GM18498 (cell line): ENCODE data around the gene KIF23.
"Not testable (repeated sequence)": the region's sequence is repeated elsewhere in the genome, so short reads cannot be mapped to it uniquely, and the experiment has no call there.

ENCODE experiments used
- ATAC-seq: cut with Tn5 transposase; IDR thresholded peaks from one replicate; pipeline ENCODE4 v1.9.1; 2021; ENCODE audit warnings: mild to moderate bottlenecking, moderate library complexity; ENCODE audit not compliant: unreplicated experiment

KIF23 gene

DNA sequence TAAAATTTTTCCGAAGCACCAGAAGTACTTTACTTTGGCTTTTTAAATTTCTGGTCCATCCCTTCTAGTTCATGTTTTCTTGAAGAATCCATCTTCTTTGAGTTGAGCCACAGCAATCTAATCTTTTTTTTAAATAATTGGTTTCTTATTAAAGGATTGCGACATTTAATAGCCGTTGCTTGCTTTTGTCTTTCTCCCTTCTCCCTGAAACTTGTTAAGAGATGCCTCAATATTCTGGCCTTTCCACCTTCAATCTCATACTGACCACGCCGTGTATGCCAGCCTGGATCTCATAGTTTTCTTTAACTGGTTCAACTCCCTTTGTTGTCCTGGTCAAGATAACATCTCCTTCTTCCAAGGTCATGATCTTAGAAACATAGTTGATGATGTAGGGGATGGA lies 20.1 kb downstream of the KIF23 start:
- ATAC-seq = no peak

DNA sequence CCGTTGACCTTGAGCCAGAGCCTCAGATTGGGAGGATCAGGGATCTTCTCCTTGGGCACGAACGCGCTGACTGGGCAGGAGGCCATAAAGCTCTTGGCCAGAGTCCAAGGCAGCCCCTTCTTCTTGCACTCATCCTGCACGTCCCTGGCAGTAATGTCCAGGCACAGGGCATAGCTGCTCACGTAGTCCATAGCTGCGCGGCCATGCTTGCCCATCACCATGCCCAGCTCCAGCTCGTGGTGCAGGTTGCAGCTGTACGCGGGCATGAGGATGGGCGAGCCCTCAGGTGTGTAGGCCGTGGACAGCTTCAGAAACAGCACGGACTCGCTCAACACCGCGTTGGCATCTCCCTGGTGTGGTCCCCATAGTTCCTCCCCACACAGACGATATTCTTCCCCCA lies 20.5 kb downstream of the KIF23 start:
- no peak for ATAC-seq

DNA sequence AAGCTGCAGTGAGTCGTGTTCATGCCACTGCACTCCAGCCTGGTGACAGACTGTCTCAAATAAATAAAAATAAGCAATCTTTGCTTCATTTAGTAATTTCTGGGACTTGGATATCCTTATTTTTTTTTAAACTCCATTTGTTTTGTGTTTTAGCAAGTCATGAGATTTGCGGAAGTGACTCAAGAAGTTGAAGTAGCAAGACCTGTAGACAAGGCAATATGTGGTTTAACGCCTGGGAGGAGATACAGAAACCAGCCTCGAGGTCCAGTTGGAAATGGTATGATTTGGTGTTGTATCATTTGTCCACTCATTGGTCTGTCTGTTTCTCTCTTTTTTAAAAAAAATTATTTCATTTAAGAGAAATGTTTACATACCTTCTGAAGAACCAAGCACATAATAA lies 21.8 kb downstream of the KIF23 start:
- ATAC-seq = no peak

DNA sequence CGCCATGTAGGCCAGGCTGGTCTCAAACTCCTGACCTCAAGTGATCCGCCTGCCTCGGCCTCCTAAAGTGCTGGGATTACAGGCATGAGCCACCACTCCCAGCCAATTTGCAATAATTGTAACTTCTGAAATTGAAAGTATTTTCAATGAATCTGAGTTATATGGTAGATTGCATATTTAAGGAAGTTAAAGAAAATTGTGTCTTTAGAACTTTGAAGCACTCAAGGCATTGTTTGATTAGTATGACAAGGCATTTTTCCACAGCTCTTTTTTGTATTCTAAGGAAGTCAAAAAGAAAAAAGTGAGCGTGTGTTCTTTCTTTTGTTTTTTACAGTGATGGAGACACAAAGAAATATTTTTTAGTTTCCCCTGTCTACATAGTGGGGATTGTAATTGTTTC lies 22.8 kb downstream of the KIF23 start:
- no peak for ATAC-seq

DNA sequence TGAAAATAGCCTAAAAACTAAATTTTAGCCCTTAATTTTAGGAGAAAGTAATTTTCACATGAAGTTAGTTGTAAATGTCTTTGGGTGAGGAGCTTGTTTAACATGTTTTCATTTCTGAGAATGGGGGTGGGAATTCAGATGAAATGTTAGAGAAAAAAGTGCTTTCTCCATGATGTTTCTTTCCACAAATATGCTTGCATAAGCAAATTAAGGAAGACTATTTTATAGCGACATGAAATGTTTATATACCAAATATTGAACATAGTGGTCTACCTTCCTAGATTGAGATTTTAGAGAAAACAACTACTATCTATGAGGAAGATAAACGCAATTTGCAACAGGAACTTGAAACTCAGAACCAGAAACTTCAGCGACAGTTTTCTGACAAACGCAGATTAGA lies 25.5 kb downstream of the KIF23 start:
- no peak for ATAC-seq

DNA sequence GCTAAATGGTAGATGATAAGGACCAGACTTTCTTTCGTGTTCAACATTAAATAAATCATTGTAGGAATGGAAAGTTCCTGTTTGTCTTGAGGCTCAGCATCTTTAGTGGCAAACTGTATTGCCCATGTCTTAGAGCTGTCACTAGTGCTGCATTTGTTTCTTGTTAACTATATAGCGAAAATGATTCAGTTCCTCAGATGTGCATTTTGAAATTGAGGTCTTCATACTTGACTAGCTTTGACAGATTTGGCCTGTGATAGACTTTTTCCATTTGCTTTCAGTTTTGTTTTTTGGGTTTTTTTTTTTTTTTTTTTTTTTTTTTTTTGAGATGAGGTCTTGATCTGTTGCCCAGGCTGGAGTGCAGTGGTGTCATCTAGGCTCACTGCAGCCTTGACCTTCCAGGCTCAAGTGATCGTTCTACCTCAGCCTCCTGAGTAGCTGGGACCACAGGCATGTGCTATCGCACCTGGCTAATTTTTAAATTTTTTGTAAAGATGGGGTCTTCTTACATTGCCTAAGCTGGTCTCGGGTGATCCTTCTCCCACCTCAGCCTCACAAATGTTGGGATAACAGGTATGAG lies 29.0 kb downstream of the KIF23 start:
- no peak for ATAC-seq

DNA sequence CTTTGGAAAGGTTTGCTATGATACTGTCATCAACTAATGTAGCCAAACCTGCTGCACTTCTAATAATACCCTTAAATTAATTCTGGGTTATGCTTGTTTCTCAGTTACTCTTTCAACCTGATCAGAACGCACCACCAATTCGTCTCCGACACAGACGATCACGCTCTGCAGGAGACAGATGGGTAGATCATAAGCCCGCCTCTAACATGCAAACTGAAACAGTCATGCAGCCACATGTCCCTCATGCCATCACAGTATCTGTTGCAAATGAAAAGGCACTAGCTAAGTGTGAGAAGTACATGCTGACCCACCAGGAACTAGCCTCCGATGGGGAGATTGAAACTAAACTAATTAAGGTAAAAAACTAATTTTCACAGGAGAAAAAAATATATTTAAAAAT lies 30.5 kb downstream of the KIF23 start:
- no peak for ATAC-seq

DNA sequence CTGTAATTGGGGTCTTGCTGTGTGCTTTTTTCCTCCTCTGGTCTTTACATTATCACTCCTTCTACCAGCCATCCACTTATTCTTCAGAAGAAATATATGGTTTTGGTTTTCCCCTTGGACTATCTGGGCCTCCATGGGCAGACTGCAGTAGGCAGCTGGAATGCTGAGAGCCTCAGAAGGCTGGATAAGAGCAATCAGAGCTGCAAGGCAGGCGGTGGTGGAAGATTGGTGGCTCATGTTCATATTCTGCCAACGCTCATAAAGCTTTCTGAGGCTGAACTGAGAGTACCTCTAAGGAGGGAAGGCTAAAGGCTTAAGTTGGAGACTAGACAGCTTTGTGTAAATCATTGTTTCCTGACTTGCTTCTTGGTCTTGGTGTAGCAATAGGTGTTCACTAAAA lies 32.8 kb downstream of the KIF23 start:
- no peak for ATAC-seq

DNA sequence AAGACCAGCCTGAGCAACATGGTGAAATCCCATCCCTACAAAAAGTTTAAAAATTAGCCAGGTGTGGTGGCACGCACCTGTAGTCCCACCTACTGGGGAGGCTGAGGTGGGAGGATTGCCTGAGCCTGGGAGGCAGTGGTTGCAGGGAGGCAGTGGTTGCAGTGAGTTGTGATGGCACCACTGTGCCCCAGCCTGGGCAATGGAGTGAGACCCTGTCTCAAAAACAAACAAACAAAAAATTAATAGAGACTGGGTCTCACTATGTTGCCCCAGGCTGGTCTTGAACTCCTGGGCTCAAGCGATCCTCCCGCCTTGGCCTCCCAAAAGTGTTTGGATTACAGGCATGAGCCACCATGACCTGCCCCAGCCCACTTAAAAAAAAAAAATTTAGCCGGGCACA lies 36.1 kb downstream of the KIF23 start:
- ATAC-seq = not testable (repeated sequence)

DNA sequence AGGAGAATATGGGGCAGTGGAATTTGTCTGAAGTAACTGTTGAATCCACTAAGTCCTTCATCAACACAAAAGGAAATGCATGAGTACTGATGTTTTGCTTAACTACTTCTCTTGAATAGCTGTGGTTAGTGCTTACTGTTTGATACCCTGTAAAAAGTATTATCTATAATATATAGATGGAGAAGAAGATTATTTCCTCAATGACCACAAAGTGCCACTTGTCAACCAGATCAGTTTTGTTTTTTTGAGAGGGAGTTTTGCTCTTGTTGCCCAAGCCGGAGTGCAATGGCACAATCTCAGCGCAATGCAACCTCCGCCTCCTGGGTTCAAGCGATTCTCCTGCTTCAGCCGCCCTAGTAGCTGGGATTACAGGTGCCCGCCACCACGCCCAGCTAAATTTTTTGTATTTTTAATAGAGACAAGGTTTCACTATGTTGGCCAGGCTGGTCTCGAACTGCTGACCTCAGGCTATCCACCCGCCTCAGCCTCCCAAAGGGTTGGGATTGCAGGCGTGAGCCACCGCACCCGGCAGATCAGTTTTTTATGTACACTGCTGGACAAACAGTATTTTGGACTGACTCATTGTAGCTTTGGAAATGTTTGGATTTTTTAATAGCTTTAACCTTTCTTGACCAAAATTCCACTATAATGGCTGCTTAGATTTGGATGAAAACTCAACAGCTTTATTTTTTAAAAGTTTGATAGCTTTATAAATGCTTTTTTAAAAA lies 37.0 kb downstream of the KIF23 start:
- ATAC-seq = no peak

DNA sequence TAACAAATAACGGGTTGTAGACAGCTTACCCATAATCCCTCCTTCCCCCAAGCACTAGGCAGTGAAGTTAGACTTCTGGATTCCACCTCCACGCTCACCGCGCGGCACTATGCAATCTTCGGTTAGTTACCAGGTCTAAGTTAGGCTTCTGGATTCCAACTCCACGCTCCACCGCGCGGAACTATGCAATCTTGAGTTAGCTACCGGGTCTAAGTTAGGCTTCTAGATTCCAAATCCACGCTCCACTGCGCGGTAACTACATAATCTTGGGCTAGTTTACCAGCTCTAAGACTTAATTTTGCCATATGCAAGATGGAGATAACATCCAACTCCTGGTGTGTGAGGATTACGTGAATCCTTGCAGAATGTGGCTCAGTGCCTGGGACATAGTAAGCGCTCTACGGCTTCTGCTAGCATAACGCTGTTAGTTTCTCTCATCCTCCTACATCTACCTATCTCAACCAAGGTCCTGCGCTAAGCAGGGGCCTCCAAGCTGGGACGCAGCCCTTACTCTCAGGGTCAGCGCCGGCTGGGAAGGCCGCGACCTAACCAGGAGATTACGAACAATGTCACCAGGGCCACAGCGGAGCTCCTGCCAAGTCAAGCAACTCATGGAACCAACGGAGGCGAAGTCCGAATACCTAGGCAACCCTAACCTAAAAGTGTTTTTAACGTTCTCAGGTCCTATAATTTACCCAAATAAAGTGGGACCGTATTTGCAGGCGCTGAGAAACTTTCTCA lies 38.0 kb downstream of the KIF23 start:
- peak; percentile 38 for ATAC-seq

DNA sequence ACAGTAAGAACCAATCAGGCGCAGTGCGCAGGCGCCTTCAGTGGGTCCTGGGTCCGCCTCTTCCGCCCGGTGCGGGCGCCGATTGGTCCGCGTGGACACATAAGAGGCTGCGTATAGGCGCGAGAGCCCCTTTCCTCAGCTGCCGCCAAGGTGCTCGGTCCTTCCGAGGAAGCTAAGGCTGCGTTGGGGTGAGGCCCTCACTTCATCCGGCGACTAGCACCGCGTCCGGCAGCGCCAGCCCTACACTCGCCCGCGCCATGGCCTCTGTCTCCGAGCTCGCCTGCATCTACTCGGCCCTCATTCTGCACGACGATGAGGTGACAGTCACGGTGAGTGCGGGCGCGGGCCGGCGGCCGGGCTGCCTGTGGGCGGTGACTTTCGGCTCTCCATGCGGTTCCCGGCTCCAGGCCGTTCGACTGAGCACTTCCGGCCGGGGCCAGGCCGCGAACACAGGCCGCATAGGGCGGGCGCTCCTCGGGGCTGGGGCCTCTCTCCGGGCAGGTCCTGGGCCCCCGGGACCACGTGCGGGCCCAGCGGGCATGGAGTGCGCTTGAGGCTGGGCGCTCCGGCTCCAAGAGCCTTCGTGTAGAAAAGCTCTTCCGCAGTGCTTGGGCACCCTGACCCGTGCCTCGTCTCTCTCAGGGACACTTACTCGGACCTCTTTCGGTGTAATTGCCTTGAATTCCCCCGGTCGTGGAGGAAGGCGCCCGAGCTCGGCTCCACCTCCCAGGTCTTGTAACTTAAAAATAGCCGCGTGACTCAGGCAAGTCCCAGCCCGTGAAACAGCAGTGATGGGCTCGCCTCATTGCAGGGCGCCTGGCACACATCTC lies 38.8 kb downstream of the KIF23 start, which contains the start of gene RPLP1:
RPLP1 (plus strand) TSS at position 127 of the 830 bp plus-strand sequence; CDS start at position 258, 131 bp downstream.
- peak; percentile 87 for ATAC-seq

DNA sequence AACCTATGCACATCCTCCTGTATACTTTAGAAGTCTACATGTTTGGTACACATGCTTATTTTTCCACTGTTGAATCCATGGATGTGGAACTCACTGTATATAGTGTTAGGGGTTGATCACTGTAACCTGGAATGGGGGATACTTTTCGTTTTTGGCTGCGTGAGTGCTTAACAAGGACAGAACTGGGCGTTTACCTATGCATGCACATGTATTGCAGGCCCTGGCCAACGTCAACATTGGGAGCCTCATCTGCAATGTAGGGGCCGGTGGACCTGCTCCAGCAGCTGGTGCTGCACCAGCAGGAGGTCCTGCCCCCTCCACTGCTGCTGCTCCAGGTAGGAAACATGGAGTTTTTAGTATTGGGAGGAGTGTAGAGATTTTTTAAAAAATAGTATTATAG lies 40.8 kb downstream of the KIF23 start:
- ATAC-seq = no peak

DNA sequence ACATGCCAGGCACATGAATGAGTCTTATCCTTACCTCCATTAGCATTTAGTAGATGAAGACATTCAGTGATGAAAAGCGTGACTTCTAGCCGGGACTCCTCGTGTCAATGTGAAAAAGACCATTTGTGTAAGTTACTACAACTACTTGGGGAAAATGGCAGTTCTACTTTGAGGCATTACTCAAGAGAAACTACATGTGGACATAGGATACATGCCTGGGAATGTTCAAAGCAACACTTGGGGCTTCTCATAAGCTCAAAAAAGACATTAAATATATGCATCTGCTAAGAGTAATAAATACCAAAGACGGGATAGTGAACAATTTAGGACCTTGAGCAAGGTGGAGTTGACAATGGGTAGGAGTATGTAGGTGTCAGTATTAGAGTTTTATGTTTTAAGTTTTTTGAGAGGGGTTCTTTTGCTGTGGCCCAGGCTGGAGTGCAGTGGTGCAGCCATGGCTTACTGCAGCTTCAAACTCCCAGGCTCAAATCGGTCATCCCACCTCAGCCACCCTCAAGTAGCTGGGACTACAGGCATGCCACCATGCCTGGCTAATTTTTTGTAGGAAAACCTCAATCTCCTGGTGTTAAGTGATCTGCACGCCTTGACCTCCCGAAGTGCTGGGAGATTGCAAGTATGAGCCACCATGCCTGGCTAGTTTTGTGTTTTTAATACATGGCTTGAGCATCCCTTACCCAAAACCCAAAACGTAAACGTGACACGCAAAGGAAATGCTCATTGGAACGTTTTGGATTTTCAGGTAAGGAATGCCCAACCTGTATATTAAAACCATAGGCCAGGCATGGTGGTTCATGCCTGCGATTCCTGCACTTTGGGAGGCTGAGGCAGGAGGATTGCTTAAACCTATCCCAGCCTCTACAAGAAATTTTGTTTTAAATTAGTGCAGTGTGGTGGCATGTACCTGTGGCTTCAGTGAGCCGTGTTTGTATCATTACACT lies 42.3 kb downstream of the KIF23 start:
- ATAC-seq = no peak

DNA sequence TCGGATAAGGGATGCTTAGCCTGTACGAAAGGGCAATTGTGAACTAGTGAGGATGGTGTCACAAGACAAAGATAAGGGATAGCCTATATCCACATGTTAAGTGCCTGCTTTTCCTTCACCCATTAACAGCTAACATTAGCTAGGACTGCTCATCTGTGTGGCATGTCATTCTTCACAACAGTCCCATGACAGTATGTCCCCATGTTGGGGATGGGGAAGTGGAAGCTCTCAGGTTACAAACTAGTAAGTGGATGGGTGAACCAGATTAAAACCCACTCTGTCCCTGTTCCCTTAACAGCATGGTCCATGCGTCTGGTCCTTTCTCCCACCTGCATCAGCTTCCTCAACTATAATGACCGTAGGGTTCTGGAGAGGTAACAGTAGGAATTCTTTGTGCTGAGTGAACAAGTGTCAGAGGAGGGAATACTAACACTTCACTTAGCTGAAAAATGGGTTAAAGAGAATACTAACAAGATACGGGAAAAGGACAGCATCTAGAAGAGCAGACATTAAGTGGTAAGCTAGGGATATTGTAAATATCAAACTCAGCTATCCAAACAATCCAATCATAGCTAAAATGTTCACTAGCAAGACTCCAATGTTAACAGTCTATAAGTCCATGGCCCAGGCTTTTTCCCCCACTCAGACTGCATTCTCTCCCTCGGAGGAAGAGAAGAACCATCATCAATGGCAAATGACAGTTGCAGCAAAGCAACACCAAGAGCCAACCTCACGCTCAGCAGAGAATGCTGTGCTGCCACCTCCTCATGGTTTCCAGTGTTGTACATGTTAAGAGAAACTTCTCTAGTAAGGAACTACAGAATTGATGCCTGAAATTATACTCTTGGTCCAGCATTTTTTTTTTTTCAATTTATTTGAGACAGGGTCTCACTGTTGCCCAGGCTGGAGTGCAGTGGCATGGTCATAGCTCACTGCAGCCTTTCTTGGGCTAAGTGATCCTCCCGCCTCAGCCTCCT lies 43.4 kb downstream of the KIF23 start:
- ATAC-seq = no peak

DNA sequence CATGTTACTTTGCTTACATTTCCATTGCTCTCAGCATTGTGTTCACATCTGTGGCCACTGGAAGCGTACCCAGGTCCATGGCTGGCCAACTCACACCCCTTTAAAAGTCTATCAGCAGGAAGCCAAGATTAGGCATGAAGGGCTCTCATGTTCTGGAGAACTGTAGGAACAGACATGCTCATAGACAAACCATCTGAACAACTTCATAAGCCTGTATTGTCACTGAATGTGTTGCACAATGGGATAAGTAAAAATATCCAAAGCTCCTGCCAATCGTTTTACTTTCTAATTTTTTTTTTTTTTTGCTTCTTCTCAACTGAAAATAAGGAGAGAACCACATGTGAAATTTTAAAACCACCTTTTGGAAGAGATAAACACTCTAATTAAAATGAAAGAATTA lies 44.9 kb downstream of the KIF23 start:
- no peak for ATAC-seq

DNA sequence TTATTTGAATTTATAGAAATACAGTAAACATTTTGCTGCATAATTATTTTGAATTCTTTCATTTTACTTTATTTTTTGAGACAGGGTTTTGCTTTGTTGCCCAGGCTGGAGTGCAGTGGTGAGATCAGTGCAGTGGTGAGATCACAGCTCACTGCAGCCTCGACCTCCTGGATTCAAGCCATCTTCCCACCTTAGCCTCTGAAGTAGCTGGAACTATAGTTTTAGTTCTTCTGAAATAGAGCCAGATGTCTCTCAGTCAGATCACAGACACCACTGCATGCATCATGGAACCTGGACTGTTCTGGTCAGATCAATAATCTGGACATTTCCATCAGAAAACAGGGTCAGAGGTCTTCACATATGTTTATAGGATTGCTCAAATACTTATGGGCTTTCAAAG lies 46.3 kb downstream of the KIF23 start:
- no peak for ATAC-seq

DNA sequence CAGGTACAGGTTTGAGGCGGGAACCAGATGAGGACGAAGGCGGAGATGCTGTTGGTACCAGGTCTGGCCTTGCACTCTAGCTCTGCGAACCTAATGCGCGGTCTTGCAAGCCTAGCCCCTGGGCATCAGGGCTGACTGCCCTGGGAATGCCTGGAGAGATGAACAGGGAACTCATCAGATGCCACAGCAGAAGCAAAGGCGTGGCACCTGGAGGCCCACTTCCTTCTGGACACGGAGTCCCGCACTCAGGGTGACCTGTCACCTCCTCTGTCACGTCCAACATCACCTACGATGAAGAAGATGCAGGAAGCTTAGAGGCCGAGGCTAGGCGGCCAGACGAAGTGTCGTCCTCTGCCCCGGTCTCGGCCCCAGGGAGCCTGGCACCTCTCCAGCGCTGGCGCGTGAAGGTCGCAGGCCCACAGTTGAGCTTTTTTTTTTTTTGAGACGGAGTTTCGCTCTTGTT lies 47.9 kb downstream of the KIF23 start:
- ATAC-seq = no peak
